Right lobe of liver (tissue), 6 donors: Measurements from ENCODE around the gene CLASP2. TPM values are rescaled to one million over a fixed set of nuclear protein-coding genes. Genes with fewer than 3 reads are reported as not detected.

ENCODE experiments used
- ATAC-seq, 4 donors: fragments of 200-7000 bp; cut with Tn5 transposase; one replicate each; pipeline ENCODE4 v1.9.1; 2020; ENCODE audit warnings: mild to moderate bottlenecking in 4 of 4, moderate library complexity in 4 of 4
- DNase-seq, 3 donors: peaks; one replicate each; pipeline ENCODE4 v3.0.0-alpha.2; 2020
- H3K27ac ChIP-seq, 3 donors: fragments of 200-600 bp; one replicate each; pipeline ENCODE4 v1.8.0; 2022
- H3K27me3 ChIP-seq, 2 donors: fragments of 200-600 bp; one replicate each; pipeline ENCODE4 v1.8.0; 2022
- H3K36me3 ChIP-seq, 4 donors: fragments of 200-600 bp; sonication (generic) in 1 of 4; one replicate each; pipeline versions ENCODE4 v1.5.1 to v1.8.0; 2017 to 2022; ENCODE audit warnings: control low read depth in 1 of 4
- H3K4me1 ChIP-seq, 4 donors: fragments of 200-600 bp; sonication (generic) in 1 of 4; one replicate each; pipeline versions ENCODE4 v1.5.1 to v1.8.0; 2017 to 2022; ENCODE audit warnings: control low read depth in 1 of 4
- H3K4me3 ChIP-seq, 3 donors: fragments of 200-600 bp; one replicate each; pipeline ENCODE4 v1.8.0; 2022
- H3K9me3 ChIP-seq, 4 donors: fragments of 200-600 bp; sonication (generic) in 1 of 4; one replicate each; pipeline versions ENCODE4 v1.5.1 to v1.8.0; 2017 to 2022; ENCODE audit warnings: control low read depth in 1 of 4
- POLR2A ChIP-seq: fragments of 450-650 bp; IDR thresholded peaks from one replicate; pipeline ENCODE4 v1.6.1; 2017; ENCODE audit warnings: antibody characterized with exemption, mild to moderate bottlenecking
- WGBS: methylation state at CpG from one replicate; pipeline ENCODE4 v1.1.6; 2018; ENCODE audit warnings: low coverage, low lambda C conversion rate; ENCODE audit not compliant: insufficient coverage; ENCODE audit errors: missing lambda C conversion rate; 5-methylcytosine and 5-hydroxymethylcytosine counted together
- intact Hi-C, 2 donors: fragments of 100-400 bp; cut with DNase I; formaldehyde crosslinking; loops; one replicate each; pipeline versions ENCODE4 v1.11.2 to v1.14.1; 2022
- total RNA-seq, 6 experiments: library from RNA; depleted of rRNA in 2 of 6; stranded (reverse); fragments of >200 nt in 2 of 6; fragmentation: NEBNext Ultra II Directional in 3 of 6; extraction: Animal tissue kit (Norgen Biotek cat#: 25700) in 3 of 6; gene quantifications; one replicate each; pipeline versions ENCODE4 v1.1.0 to v1.2.4, GENCODE V29; 2016 to 2023
- TF ChIP-seq, protein P1 (sequence below), 4 donors: fragments of 200-600 bp in 3 of 4; fragments of 450-650 bp in 1 of 4; IDR thresholded peaks; one replicate each; pipeline versions ENCODE4 v1.5.1 to v1.8.0; 2016 to 2022; ENCODE audit warnings: antibody characterized with exemption in 4 of 4, mild to moderate bottlenecking in 2 of 4
- donor health status: DM: no; HTN: yes; CAD: no.
- donor health status: DM: no; HTN: no; CAD: no.
- donor health status: DM: no; HTN: no; CAD: no.
- donor health status: DM: no; HTN: yes; CAD: no.
- donor health status: DM: no; HTN: yes; CAD: no.

The CLASP2 gene
- total RNA-seq, 6 experiments from 2014 or later = 15.0 to 19.2 (median 16.5) TPM

- intact Hi-C loops = no loop called here
- H3K36me3 ChIP-seq = no peaks in the 10 kb centered on the region
- no peaks in the 10 kb centered on the region for H3K9me3 ChIP-seq
- 67% methylated on average over 2 of the region's 2 CpGs for WGBS
- peaks cover 0 to under 1% (median 0%) of the 10 kb centered on the region in 4 donors for H3K4me1 ChIP-seq
- TF ChIP-seq POLR2A = no peak
- TF ChIP-seq, protein P1, sequence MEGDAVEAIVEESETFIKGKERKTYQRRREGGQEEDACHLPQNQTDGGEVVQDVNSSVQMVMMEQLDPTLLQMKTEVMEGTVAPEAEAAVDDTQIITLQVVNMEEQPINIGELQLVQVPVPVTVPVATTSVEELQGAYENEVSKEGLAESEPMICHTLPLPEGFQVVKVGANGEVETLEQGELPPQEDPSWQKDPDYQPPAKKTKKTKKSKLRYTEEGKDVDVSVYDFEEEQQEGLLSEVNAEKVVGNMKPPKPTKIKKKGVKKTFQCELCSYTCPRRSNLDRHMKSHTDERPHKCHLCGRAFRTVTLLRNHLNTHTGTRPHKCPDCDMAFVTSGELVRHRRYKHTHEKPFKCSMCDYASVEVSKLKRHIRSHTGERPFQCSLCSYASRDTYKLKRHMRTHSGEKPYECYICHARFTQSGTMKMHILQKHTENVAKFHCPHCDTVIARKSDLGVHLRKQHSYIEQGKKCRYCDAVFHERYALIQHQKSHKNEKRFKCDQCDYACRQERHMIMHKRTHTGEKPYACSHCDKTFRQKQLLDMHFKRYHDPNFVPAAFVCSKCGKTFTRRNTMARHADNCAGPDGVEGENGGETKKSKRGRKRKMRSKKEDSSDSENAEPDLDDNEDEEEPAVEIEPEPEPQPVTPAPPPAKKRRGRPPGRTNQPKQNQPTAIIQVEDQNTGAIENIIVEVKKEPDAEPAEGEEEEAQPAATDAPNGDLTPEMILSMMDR (IDR thresholded peaks at IDR 0.05) = no peak
- H3K4me3 ChIP-seq = no peak overlapping the region
- no peaks in the 10 kb centered on the region for H3K27me3 ChIP-seq
- no peak overlapping the region for H3K27ac ChIP-seq
- ATAC-seq (no peak), DNase-seq (no peak)
Observed at GRCh38 chr3:33488246-33488645, 229.8 kb downstream of the CLASP2 start.

GRCh38 chr3:33482111-33482521 is 235.9 kb downstream of the CLASP2 start:
- ATAC-seq (peak; percentile 58 to 89 (median 80)), DNase-seq (no peak)
- Histone ChIP-seq H3K36me3 (no peaks in the 10 kb centered on the region), H3K9me3 (no peaks in the 10 kb centered on the region), H3K27ac (no peak overlapping the region), H3K4me3 (no peak overlapping the region), H3K27me3 (no peaks in the 10 kb centered on the region), H3K4me1 (peaks cover 0 to 19% (median 3%) of the 10 kb centered on the region in 4 donors)
- intact Hi-C loops = no loop called here
- TF ChIP-seq, protein P1 (IDR thresholded peaks at IDR 0.05) = no peak
- no peak for TF ChIP-seq POLR2A
- 25% methylated on average over 1 of the region's 1 CpG for WGBS

GRCh38 chr3:33474896-33475295 is 243.2 kb downstream of the CLASP2 start:
- Histone ChIP-seq H3K4me3 (no peak overlapping the region), H3K27ac (no peak overlapping the region), H3K36me3 (no peaks in the 10 kb centered on the region), H3K4me1 (no peaks in the 10 kb centered on the region), H3K9me3 (no peaks in the 10 kb centered on the region), H3K27me3 (no peaks in the 10 kb centered on the region)
- DNase-seq = no peak
- TF ChIP-seq, protein P1 (IDR thresholded peaks at IDR 0.05) = no peak
- TF ChIP-seq POLR2A = no peak
- ATAC-seq = peak in 1 of 4 donors; percentile 56
- WGBS = 39% methylated on average over 2 of the region's 2 CpGs
- intact Hi-C loops = no loop called here

DNA sequence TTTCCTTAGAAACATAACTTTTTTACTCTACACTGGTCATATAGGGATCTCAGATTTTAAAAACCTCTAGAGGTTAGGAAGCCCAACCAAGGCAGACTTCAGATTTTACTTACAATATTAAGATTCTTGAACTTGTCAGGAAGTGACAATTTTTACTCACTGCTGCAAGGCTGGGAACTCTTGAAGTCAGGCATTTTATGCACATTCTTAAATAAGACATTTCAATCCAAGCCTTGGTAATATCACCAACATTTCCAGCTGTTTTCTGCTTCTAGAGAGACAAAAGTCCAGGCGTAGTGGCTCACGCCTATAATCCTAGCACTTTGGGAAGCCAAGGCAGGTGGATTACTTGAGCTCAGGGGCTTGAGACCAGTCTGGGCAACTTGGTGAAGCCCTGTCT is 244.2 kb downstream of the CLASP2 start:
- Histone ChIP-seq H3K27ac (no peak overlapping the region), H3K9me3 (no peaks in the 10 kb centered on the region), H3K27me3 (no peaks in the 10 kb centered on the region), H3K4me1 (no peaks in the 10 kb centered on the region), H3K36me3 (no peaks in the 10 kb centered on the region), H3K4me3 (no peak overlapping the region)
- intact Hi-C loops = no loop called here
- TF ChIP-seq, protein P1 (IDR thresholded peaks at IDR 0.05) = no peak
- no peak for TF ChIP-seq POLR2A
- no peak for DNase-seq
- 100% methylated on average over 2 of the region's 2 CpGs for WGBS
- ATAC-seq = no peak

- WGBS = no CpG with 5 or more reads among the region's 3 CpGs
- Histone ChIP-seq H3K27me3 (no peaks in the 10 kb centered on the region), H3K9me3 (no peaks in the 10 kb centered on the region), H3K4me3 (no peak overlapping the region), H3K4me1 (no peaks in the 10 kb centered on the region), H3K36me3 (no peaks in the 10 kb centered on the region), H3K27ac (no peak overlapping the region)
- no peak for TF ChIP-seq POLR2A
- TF ChIP-seq, protein P1 (IDR thresholded peaks at IDR 0.05) = no peak
- no peak for ATAC-seq
- intact Hi-C loops = no loop called here
- no peak for DNase-seq
Observed at GRCh38 chr3:33467786-33468185, 250.3 kb downstream of the CLASP2 start.
